OCI-LY1 (cell line): Measurements from ENCODE around the gene PRRG1.

ENCODE experiments used
- CTCF ChIP-seq: fragments of 200-600 bp; sonication (generic), shearing (Covaris generic); IDR thresholded peaks from 2 replicates; pipeline ENCODE4 v1.5.1; 2017; ENCODE audit warnings: mild to moderate bottlenecking, antibody characterized with exemption, low read length, moderate library complexity, mixed read lengths
- EZH2 ChIP-seq: fragments of 200-600 bp; sonication (generic), shearing (Covaris generic); IDR thresholded peaks from 2 replicates; pipeline ENCODE4 v1.8.0; 2017; ENCODE audit warnings: borderline replicate concordance, mixed run types, mild to moderate bottlenecking, antibody characterized with exemption, low read length, moderate library complexity, mixed read lengths

- no peak for TF ChIP-seq CTCF
- no peak for TF ChIP-seq EZH2
These were observed 60.1 kb downstream of the PRRG1 start for GRCh38 chrX:37409278-37409677.
